ENCODE results near the gene RAB5A. TPM values are rescaled to one million over a fixed set of nuclear protein-coding genes. Genes with fewer than 3 reads are reported as not detected.

The RAB5A gene
- total RNA-seq, 1 donor from 2014 or later: 106 TPM

DNA sequence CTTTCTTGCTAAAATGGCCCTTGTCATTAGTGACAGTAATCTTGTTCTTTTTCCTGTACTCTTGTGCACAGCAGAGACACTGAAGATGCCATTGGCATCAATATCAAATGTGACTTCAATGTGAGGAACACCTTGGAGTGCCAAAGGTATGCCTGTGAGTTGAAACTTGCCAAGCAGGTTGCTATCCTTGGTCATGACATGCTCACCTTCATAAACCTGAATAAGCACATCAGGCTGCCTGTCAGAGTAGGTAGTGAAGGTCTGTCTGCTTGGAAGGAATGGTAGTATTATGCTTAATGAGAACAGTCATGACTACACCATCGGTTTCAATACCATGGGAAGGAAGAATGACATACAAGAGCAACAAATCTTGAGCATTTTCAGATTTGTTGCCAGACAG is 6.3 kb upstream of the RAB5A start:
- no peak overlapping the region for H3K9ac ChIP-seq (ENCODE audit: low read length)
- Mint-ChIP-seq H3K9me3 (ENCODE audit: unreplicated experiment) (peaks cover 3% of the 10 kb centered on the region), H3K27ac (ENCODE audit: unreplicated experiment) (no peak overlapping the region), H3K4me3 (ENCODE audit: unreplicated experiment) (no peak overlapping the region), H3K4me1 (ENCODE audit: low read depth, unreplicated experiment) (peaks cover 10% of the 10 kb centered on the region), H3K36me3 (ENCODE audit: low read depth, unreplicated experiment) (peaks cover 1% of the 10 kb centered on the region), H3K27me3 (ENCODE audit: low read depth, unreplicated experiment) (no peaks in the 10 kb centered on the region)
- no peak for FAIRE-seq
- H3K4me2 ChIP-seq (ENCODE audit: low read length): no peak overlapping the region
- H3K79me2 ChIP-seq (ENCODE audit: insufficient read depth, low read length): no peaks in the 10 kb centered on the region
- H3K27ac ChIP-seq (ENCODE audit: low read depth, low read length): no peak overlapping the region
- H3K4me1 ChIP-seq (ENCODE audit: insufficient read depth, low read length): peaks cover 12% of the 10 kb centered on the region
- no peaks in the 10 kb centered on the region for H3K9me3 ChIP-seq (ENCODE audit: insufficient read depth, low read depth, low read length)
- no peak overlapping the region for H3K4me3 ChIP-seq (ENCODE audit: insufficient read depth, low read depth, low read length)
- H3K27me3 ChIP-seq (ENCODE audit: insufficient read depth, low read length): no peaks in the 10 kb centered on the region
- no peak for DNase-seq (ENCODE audit: low read depth)
- TF ChIP-seq EZH2 (IDR thresholded peaks at IDR 0.05; ENCODE audit: insufficient read depth, low read length): no peak
- TF ChIP-seq, protein P1, sequence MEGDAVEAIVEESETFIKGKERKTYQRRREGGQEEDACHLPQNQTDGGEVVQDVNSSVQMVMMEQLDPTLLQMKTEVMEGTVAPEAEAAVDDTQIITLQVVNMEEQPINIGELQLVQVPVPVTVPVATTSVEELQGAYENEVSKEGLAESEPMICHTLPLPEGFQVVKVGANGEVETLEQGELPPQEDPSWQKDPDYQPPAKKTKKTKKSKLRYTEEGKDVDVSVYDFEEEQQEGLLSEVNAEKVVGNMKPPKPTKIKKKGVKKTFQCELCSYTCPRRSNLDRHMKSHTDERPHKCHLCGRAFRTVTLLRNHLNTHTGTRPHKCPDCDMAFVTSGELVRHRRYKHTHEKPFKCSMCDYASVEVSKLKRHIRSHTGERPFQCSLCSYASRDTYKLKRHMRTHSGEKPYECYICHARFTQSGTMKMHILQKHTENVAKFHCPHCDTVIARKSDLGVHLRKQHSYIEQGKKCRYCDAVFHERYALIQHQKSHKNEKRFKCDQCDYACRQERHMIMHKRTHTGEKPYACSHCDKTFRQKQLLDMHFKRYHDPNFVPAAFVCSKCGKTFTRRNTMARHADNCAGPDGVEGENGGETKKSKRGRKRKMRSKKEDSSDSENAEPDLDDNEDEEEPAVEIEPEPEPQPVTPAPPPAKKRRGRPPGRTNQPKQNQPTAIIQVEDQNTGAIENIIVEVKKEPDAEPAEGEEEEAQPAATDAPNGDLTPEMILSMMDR (IDR thresholded peaks at IDR 0.05; ENCODE audit: insufficient read depth, low read depth, low read length): no peak
- H4K20me1 ChIP-seq (ENCODE audit: insufficient read depth, low read length): no peaks in the 10 kb centered on the region
- no peak overlapping the region for H2AFZ ChIP-seq (ENCODE audit: low read depth, low read length)
- no peaks in the 10 kb centered on the region for H3K36me3 ChIP-seq (ENCODE audit: insufficient read depth, low read length)

DNA sequence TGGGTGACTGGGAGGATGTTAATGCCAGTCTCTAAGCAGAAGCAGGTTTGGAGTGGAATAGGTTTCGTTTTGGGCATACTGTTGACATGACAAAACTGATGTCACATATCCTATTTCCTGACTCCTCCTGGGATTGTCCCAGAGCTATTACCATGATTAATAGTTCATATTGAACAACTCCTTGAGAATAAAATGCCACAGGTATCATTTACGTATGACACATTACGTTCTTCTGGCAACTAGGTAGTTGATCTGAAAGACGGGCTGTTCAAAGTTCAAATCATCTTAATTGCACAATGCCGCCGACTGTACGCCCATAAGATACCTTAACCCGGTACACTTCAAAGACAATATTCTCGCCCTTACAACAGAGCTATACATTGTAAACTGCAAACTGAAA is 1.4 kb upstream of the RAB5A start:
- no peak overlapping the region for H3K27ac ChIP-seq (ENCODE audit: low read depth, low read length)
- peaks cover 26% of the 10 kb centered on the region for H4K20me1 ChIP-seq (ENCODE audit: insufficient read depth, low read length)
- Mint-ChIP-seq H3K27me3 (ENCODE audit: low read depth, unreplicated experiment) (no peaks in the 10 kb centered on the region), H3K9me3 (ENCODE audit: unreplicated experiment) (peaks cover 3% of the 10 kb centered on the region), H3K36me3 (ENCODE audit: low read depth, unreplicated experiment) (no peaks in the 10 kb centered on the region), H3K27ac (ENCODE audit: unreplicated experiment) (no peak overlapping the region), H3K4me3 (ENCODE audit: unreplicated experiment) (peak overlapping the region; percentile 99), H3K4me1 (ENCODE audit: low read depth, unreplicated experiment) (no peaks in the 10 kb centered on the region)
- H3K36me3 ChIP-seq (ENCODE audit: insufficient read depth, low read length): no peaks in the 10 kb centered on the region
- DNase-seq (ENCODE audit: low read depth) (no peak), FAIRE-seq (no peak)
- H3K4me1 ChIP-seq (ENCODE audit: insufficient read depth, low read length): peaks cover 13% of the 10 kb centered on the region
- H3K4me3 ChIP-seq (ENCODE audit: insufficient read depth, low read depth, low read length): no peak overlapping the region
- no peaks in the 10 kb centered on the region for H3K9me3 ChIP-seq (ENCODE audit: insufficient read depth, low read depth, low read length)
- TF ChIP-seq, protein P1 (IDR thresholded peaks at IDR 0.05; ENCODE audit: insufficient read depth, low read depth, low read length): no peak
- no peak for TF ChIP-seq EZH2 (IDR thresholded peaks at IDR 0.05; ENCODE audit: insufficient read depth, low read length)
- no peak overlapping the region for H3K9ac ChIP-seq (ENCODE audit: low read length)
- no peak overlapping the region for H2AFZ ChIP-seq (ENCODE audit: low read depth, low read length)
- no peak overlapping the region for H3K4me2 ChIP-seq (ENCODE audit: low read length)
- H3K27me3 ChIP-seq (ENCODE audit: insufficient read depth, low read length): no peaks in the 10 kb centered on the region
- H3K79me2 ChIP-seq (ENCODE audit: insufficient read depth, low read length): peaks cover 33% of the 10 kb centered on the region

DNA sequence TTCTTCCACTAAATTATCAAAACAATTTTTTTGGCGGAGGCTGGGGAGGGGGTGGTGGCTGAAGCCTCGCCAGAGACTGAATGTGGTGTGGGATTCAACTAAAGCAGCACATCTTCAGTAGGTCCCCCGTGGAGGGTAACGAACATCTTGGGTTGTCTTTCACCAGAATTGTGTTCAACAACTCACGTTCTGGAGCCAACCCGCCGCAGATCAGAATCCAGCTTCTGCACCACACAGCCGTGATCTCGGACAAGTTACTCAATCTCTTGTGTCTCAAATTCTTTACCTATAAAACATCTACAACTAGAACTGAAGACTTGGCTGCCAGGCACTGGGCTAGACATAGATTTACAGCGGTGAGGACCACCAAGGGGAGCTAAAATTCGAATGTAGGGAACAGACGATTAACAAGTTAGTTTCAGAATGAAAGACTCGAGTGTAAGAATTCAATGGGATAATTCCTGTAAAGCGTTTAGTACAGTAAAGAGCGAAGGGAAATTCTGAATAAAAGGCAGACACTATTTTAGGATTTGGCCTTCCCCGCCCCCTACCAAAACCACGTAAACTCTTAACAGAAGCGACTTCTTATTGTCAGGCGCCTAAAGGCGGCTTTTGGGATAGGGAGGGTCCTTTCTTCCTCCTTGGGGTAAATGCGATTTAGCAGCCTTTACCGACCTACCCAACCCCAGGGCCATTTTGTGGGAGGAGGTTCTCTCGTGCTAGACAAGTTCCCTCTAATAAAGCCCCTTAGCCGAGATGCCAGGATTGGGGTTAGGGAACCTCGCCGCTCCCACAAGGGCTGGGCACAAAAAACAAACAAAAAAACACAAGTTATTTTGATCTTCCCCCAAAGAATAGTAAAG is 697 bp upstream of the RAB5A start:
- Histone ChIP-seq H3K27me3 (ENCODE audit: insufficient read depth, low read length) (no peaks in the 10 kb centered on the region), H3K27ac (ENCODE audit: low read depth, low read length) (peak overlapping the region; percentile 82), H2AFZ (ENCODE audit: low read depth, low read length) (peak overlapping the region; percentile 85), H3K79me2 (ENCODE audit: insufficient read depth, low read length) (peaks cover 40% of the 10 kb centered on the region), H3K9me3 (ENCODE audit: insufficient read depth, low read depth, low read length) (no peaks in the 10 kb centered on the region), H3K9ac (ENCODE audit: low read length) (peak overlapping the region; percentile 99), H3K4me2 (ENCODE audit: low read length) (peak overlapping the region; percentile 89), H4K20me1 (ENCODE audit: insufficient read depth, low read length) (peaks cover 33% of the 10 kb centered on the region), H3K4me3 (ENCODE audit: insufficient read depth, low read depth, low read length) (peak overlapping the region; percentile 96), H3K36me3 (ENCODE audit: insufficient read depth, low read length) (no peaks in the 10 kb centered on the region), H3K4me1 (ENCODE audit: insufficient read depth, low read length) (peaks cover 13% of the 10 kb centered on the region)
- DNase-seq (ENCODE audit: low read depth) (peak; percentile 8), FAIRE-seq (no peak)
- Mint-ChIP-seq H3K27me3 (ENCODE audit: low read depth, unreplicated experiment) (no peaks in the 10 kb centered on the region), H3K4me1 (ENCODE audit: low read depth, unreplicated experiment) (peaks cover 4% of the 10 kb centered on the region), H3K27ac (ENCODE audit: unreplicated experiment) (peak overlapping the region; percentile 100), H3K9me3 (ENCODE audit: unreplicated experiment) (peaks cover 3% of the 10 kb centered on the region), H3K36me3 (ENCODE audit: low read depth, unreplicated experiment) (no peaks in the 10 kb centered on the region), H3K4me3 (ENCODE audit: unreplicated experiment) (peak overlapping the region; percentile 99)
- no peak for TF ChIP-seq EZH2 (IDR thresholded peaks at IDR 0.05; ENCODE audit: insufficient read depth, low read length)
- TF ChIP-seq, protein P1 (IDR thresholded peaks at IDR 0.05; ENCODE audit: insufficient read depth, low read depth, low read length): no peak
